NCI-H1092 (cell line): ENCODE data around the gene COPS3.

Experiments
- DNase-seq: peaks from one replicate; lab custom pipeline; 2025; lab: John Stamatoyannopoulos, UW

The COPS3 gene

DNA sequence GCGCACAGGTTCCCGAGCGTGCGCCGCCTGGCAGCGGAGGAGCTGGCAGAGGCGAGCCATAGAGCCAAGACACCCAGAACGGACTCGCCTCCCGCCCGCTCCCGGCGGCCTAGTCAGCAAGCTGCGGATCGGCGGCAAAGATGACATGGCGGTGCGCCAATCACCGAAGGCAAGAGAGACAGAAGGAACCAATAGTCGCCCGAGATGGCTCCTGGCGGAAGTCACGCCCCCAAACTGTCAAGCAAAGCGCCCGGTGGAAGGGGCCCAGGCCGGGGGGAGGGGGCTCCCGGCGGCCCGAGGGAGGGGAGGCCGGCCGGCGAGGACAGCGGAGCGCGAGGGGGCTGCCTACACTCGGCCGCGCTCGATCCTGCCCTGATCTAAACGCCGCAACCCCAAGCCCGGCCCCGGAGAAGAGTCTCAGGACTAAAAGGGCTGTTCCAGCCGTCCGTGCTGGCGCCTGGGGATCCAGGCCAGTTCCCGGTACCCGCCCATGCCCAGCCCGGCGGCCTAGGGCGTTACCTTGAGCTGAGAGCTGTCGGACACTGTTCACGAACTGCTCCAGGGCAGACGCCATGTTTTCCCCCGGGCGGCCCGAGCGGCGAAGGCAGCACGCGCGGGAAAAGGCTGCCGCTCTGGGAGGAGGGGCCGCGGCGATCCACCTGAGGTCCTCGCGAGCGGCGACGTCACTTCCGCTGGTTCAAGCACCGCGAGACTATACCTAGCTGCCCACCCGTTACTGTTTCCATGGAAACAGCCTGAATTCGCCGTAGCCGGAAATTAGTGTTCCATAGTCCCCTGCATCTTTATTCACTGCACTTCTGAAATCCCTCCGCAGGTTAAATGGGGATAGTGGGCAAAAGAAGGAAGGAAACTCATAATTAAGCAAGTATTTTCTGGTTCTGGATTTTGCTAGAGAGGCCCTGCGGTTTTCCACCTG lies at the start of gene COPS3:
Gene COPS3, minus strand, starts transcription at position 634 of the 937 bp plus-strand sequence. Its CDS starts 60 bp downstream, at position 574.
- peak; percentile 92 for DNase-seq

DNA sequence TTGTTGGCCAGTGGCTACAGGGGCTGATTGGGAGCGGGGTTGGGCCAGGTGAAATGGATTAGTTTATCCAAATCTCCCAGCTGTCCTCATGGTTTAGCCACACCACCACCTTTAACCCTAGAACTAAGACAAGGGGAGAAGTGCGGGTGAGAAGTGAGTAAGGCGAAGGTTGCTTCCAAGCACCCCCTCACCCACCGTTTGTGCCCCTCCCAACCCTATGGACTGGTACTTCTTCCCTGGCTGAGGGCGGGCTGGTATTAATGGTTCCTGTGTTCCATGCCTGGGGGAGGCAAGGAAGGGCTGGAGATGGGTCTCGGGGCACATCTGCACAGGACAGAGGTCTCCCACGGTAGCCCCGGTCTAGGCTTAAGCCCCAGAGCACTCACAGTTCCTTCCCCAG lies 47.2 kb upstream of the COPS3 start:
- no peak for DNase-seq

DNA sequence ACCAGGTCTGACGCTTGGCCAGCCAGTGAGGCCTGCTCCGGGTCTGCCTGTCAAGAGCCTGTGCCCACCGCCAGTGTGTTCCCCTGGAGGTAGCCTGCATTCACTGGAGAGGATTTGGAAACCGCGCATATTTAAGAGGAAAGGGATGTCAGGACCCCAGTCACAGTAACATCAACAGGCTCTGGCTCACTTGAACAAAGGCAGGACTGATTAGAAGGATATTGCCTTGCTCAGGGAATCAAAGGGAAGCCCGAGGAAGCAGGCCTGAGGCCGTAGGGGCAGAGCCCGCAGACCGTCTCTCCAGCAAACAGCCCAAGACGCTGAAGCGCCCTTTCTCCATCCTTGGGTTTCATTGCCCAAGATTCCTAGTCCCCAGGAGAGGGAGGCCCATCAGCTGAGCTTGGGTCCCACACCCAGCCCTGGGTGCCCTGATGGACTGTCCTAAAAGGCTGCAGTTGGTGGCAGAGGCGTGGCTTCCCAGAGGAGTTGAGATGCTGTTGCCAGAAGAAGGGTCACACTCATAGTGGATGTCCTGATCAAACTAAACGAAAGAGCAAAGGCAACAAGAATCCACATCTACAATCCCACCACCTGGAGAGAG lies 45.3 kb upstream of the COPS3 start:
- DNase-seq: no peak

DNA sequence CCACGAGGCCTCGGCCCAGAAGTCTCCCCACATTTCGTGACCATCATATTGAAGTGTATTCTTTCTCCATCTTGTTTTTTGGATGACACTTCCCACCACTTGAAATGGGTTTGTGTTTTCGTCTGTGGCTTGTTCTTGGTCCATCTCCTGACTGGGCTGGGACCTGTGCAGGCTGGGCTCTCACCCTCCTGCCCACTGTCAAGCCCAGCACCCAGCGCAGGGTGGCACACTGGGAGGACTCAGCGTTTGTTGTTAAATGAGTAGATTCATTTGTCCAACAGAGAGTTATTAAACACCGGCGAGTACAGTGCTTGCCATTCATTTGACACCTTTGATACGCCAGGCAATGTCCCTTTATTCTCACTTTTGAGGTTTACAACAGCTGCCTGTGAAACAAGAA lies 44.8 kb upstream of the COPS3 start:
- DNase-seq: no peak

DNA sequence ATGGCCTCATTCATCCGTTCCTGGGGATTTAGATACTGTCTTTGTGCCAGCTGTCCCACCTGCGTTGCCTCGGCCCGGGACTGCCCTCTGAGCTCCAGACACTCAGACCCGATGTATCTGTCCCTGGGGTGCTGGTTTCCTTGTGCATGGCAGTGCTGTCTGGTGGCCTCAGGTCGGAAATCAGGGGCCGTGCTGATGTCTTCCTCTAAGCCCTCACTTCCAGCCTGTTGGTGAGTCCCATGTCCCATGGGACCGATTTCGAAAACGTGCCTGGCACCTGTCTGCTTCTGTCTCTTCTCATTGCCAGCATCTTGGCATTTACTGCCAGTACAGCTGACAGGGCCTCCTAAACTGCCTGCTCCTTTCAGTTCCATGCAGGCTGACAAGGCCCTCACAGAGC lies 44.2 kb upstream of the COPS3 start:
- no peak for DNase-seq

DNA sequence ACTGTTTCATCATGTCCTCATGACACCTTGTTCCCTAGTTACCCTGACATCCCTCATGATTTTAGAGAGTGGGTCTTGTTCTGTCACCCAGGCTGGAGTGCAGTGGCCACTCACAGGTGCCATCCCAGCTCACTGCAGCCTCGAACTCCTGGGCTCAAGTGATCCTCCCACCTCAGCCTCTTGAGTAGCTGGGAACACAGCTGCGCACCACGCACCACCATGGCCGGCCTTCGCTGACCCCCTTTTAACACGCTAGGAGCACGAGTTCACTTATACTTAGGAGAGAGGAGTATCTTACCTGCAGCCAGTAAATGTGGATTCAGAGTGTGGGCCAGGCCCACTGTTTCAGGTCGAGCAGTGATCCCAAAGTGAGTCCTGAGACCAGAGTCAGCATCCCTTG lies 43.6 kb upstream of the COPS3 start:
- no peak for DNase-seq

DNA sequence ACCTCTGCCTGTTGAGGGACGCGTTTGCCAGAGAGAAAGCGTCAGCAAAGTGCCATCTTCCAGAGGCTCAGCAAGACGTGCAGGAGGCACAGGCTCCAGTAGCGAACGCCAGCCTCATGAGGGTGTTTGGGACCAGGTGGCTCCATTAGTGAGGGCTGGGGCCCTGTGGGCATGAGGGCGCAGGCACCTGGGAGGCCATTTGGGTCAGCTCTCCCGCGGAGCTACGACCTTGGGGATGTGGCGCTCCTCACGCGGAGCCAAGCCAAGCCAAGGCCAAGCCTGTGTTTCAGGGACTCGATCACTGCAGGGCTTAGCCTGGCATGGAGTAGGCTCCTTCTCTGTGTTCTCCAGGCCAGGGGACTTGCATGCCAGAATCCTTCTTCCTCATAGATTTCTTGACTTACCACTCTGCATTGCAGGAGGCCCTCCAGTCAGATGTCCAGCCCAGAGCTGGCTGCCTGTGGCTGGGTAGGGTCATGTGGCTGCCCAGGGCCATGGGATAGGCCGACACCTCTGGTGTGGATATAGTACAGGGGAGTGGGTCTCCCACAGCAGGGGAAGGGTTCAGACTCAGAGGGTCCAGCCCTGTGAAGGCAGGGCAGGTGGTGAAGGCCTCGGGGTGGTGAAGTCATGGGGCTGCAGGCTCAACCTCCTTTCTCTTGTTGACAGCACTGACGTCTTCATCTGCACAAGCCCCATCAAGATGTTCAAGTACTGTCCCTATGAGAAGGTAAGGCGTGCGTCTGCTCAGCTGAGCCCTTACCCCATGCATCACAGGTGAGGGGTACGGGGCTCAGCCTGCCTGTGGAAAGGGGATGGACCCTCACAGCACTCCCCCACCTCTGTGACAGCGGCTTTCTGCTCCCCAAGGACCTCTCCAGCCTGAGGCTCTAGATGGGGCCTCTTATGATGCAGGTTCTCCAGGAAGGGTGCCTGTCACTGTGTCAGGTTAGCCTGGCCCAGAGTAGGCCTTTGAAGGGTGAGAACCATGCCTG lies 41.8 kb upstream of the COPS3 start:
- DNase-seq: no peak

DNA sequence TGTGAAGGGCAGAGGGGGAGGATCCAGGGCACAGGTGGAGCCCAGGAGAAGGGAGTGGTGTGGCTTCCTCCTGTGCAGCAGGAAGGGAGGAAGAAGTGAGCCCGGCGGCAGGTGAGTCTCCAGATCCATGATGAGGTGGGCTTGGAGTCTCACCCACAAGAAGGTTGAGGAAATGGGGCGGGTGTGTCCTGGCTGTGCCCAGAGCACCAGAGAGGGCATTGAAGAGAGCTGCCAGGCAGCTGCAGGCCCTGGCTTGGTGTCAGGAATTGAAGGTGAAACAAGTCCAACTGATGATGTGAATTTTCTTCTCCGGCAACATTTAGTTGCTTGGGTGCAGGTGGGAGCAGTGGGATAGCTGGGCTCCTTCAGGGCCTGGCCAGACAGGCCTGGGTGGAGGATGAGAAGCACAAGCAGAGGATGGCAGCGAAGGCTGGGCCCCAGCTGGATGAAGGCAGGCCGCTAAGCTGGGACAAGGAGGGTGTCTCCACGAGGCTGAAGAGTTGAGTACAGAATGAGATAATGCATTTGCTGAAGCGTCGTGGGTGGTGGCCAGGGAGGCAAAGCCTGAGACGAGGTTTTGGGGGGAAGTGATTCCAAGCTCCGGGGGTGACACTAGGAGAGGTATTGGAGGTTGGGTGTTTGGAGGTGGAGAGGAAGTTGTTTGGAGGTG lies 40.4 kb upstream of the COPS3 start:
- no peak for DNase-seq

DNA sequence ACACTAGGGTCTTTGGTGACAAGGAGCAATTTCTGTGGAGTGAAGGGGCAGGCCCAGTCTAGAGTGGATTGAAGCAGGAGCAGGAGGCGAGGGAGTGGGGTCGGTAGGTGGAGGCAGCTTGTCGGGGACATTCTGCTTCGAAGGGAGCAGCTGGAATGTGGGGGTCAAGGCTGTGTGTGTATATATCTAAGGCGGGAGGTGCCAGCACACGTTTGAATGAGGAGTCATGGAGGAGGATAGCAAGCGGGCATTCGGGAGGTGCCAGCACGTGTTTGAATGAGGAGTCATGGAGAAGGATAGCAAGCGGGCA lies 39.8 kb upstream of the COPS3 start:
- DNase-seq: no peak

DNA sequence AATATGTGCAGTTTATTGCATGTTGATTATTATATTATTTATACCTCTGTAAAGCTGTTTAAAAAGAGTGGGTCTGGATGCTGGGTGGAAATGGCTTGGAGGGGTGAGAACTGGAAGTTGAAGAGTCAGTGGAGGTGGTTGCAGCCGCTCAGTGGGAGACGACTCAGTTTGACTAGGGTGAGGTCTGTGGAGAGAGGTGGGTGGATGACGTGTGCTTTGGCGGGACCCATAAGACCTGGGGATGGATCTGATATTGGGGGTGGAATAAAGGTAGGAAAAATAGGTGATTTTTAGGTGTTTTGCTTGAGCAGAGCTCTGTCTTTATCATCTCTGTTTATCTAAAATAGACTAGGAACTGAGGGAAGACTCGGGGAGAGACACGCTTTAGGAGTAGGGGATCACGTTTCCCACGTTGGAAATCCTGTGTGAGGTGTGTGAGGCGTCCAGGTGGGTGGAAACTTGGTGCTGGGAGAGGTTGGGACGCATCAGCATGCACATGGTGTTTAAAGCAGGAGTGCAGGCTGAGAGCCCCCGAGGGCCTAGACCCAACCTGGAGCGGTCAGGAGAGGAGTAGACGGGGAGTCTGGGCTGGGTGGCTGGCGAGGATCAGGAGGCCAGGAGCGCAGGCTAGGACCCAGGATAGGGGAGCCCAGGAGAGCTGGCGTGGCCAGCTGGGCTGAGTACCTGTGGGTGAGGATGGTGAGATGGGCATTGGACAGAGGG lies 39.3 kb upstream of the COPS3 start:
- no peak for DNase-seq

DNA sequence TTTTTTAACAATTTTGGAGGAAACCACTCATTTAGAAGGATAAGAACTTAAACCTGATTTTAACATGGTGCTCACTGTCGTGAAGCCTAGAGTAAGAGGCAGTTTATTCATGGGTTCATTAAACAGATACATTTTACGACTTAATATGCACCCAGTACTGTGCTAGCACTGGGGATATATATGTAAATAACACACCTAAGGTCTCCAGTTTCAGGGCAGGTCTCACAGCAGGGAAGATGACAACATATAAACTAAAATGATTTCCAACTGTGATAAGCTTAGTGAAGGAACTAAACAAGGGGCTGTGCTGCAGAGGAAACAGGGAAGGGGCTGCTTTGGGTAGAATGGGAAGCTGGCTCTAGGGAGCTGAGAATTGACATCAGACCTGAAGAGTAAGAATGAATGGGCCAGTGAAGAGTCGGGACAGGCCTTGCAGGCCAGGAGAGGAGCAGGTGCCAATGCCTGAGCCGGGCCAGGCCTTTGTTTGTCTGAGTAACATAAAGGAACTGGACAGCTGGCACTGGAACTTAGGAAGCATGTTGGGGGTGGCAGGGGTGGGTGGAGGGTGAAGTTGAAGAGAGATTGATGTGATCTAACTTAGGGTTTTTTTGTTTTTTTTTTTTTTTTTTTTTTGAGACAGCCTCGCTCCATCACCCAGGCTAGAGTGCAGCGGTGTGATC lies 34.2 kb upstream of the COPS3 start:
- no peak for DNase-seq

DNA sequence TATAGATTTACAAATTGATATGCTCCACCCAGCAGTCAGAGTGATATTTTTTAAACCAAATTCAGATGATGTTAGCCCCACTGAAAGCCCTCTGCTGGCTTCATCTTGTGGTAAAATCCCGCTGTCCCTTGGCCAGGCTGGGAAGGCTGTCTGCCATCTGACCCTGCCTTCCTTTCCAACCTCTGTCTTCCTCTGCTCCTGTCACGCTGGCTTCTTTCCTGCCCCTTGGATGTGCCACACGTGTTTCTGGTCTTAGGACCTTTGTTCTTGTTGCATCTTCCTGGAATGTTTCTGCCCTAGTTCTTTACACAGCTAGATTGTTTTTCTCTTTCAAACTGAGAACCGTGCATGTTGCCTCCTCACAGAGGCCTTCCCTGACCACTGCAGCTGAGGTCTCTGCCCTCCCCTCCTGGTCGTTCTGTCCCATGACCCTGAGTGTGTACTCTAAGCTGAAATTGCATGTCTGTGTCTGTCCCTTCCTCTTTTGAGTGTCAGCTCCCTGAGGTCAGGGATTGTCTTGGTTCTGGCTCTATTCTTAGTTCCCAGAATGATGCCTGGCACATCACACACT lies 33.5 kb upstream of the COPS3 start:
- no peak for DNase-seq

DNA sequence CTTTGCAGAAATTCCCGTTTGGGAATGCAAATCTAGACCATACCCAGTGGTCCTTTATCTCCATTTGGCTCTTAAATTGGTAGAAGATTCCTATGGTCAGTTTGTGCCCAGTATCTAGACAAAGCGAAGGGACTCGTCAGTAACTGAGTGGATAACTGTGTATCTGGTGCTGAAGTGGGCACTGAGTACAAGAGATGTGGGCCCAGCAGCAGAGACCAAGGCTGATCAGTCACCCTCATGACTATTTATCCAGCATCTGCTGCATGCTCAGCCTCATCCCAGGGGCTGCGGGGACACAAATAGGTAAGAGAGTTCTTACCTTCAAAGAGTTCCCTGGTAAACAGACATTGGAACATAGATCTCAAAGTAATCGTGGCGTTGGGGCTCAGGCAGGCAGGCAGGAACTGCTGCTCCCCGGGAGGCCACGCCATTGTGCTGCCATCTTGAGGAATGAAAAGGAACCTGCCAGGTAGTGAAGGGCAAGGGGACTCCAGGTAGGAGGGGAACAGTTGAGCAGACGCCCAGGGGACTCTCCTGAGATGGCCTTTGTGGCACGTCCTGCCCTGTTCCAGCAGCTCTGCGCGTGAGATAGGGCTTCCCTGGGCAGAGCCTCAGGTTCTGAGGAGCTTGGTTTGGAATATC lies 32.4 kb upstream of the COPS3 start:
- DNase-seq: no peak

DNA sequence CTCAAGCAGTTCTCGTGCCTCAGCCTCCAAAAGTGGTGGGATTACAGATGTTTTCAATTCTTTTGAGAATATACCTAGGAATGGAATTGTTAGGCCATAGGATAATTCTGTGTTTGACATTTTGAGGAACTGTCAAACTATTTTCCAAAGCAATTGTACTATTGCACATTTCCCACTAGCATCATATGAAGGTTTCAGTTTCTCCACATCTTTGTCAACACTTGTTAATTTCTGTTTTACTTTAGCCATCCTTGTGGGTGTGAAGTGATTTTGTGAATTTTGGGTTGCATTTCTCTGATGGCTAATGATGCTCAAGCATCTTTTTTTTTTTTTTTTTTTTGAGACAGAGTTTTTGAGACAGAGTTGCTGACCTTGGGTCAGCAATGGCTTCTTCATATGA lies 28.3 kb upstream of the COPS3 start:
- no peak for DNase-seq

DNA sequence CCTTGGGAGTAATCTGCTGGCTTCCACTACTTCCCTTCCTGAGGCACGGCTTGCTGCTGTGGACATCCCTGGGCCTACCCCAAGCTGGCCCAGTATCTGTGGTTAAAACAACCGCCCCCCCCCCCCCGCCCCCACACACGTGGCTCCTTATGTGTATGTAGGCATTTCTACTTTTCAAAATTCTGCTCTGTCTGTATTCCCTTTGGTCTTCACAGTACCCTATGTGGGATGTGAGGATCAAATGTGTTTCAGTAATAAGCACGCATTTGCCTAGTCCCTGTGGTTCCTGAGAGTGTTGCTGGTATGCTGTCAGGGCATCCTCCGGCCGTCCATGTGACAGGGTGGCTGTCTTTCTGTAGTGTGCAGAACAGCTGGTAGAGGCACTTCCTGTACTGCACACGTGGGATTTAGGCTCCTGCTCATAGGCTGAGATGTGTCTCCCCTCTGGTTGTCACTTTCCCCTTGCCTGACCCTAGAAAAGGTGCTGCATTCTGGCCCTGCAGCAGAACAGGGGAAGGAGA lies 24.3 kb upstream of the COPS3 start:
- DNase-seq: no peak

DNA sequence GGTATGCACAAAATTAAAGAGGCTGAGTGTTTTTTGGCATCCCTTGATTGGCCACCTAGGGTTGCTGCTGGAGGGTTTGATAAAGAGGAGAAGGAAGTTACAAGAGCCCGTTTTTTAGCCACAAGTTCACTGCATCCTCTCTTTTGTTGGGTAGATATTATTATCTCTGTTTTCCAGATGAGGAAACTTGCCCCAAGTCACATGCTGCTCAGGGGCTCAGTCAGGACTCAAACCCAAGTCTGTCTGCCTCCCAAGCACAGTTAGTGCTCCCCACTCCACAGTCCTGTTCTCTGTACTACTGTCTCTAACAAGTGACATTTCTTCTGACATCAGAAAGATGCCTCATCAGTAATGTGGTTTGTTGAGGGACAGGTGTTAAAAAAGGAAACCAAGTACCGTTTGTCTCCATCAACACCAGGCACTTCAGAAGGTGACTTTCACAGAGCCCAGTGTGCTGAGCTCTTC lies 23.5 kb upstream of the COPS3 start:
- DNase-seq: no peak

DNA sequence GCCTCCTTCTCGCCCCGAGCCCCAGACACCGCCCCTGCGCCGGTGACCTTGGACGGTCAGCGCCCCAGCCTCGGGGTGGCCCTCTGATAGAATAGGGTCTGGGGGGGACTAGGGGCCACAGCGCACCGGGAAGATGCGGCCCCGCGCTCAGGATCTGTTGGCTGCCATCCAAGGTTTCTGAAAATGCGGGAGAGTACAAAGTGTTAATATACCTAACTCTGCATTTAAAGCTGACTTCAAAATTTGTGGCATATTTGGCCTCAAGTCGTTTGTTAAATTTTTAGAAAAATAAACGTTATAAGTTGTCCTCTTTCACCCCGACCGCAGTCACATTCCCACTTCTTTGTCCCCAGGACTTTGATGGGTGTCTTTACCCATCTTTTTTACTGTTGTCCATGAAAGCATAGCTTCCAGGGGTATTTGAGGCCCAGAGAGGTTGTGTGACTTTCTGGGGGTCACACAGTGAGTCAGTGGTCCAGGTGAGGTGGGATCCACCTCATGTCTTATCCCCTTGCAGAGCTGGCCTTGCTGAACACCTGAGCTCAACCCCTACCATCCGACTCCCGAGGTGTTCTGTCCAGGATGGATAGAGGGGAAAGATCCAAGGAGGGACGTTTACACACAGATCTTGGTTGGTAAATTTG lies 22.9 kb upstream of the COPS3 start:
- DNase-seq: no peak

DNA sequence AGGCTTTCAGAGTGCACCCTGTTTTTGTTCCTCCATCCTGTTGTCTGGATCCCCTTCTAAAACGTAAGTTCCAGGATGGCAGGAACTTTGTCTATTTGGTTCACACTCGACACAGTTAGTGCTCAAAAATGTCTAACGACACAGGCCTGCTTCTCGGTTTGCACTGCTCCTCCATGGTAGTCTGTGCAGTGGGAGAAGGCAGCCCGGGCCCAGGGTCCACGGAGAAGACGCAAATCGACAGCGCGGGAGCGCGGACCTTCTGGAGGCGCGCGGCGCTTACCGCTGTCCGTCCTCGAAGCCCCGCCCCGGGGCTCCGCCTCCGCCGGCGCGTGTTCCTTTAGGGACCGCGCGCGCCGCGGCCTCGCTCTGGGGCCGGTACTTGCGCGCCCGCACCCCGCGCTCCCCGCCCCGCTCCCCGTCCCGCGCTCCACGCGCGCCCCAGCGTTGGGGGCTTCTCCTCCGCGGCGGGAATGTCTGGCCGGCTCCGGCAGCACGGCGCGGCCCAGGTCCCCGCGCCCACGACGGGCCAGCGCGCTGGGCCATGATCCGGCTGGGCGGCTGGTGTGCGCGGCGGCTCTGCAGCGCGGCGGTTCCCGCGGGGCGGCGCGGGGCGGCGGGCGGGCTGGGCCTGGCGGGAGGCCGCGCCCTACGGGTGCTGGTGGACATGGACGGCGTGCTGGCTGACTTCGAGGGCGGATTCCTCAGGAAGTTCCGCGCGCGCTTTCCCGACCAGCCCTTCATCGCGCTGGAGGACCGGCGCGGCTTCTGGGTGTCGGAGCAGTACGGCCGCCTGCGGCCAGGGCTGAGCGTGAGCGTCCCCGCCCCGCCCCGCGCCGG lies 22.2 kb upstream of the COPS3 start, which contains the start of gene NT5M:
Gene NT5M, plus strand, starts transcription at position 364 of the 837 bp plus-strand sequence. Its CDS starts 178 bp downstream, at position 542.
- peak; percentile 55 for DNase-seq
